Tibial artery (tissue), 4 donors: ENCODE measurements around the gene UCHL1.

ENCODE experiments used
- DNase-seq, 2 donors: peaks; one replicate each; pipeline ENCODE4 v3.0.0-alpha.2; 2019
- H3K27ac ChIP-seq, 2 donors: fragments of 200-600 bp; sonication (generic) in 1 of 2; 1 replicate in 1 of 2; 2 replicates in 1 of 2; pipeline ENCODE4 v1.5.1; 2018 to 2019; ENCODE audit warnings: mild to moderate bottlenecking in 1 of 2
- H3K27me3 ChIP-seq, 2 donors: fragments of 200-600 bp; sonication (generic) in 1 of 2; one replicate each; pipeline versions ENCODE4 v1.5.1 to v1.6.0; 2016 to 2019
- H3K36me3 ChIP-seq, 3 donors: fragments of 200-600 bp; sonication (generic) in 2 of 3; one replicate each; pipeline ENCODE4 v1.5.1; 2016 to 2019; ENCODE audit warnings: mild to moderate bottlenecking in 2 of 3
- H3K4me1 ChIP-seq, 4 donors: fragments of 200-600 bp; sonication (generic) in 2 of 4; 1 replicate in 3 of 4; 2 replicates in 1 of 4; pipeline ENCODE4 v1.5.1; 2016 to 2019
- H3K4me3 ChIP-seq, 2 donors: fragments of 200-600 bp; sonication (generic) in 1 of 2; 1 replicate in 1 of 2; 2 replicates in 1 of 2; pipeline ENCODE4 v1.5.1; 2018 to 2019; ENCODE audit warnings: mild to moderate bottlenecking in 2 of 2
- H3K9me3 ChIP-seq, 3 donors: fragments of 200-600 bp; sonication (generic) in 1 of 3; one replicate each; pipeline ENCODE4 v1.5.1; 2016 to 2019
- intact Hi-C: fragments of 100-400 bp; cut with DNase I; formaldehyde crosslinking; loops from one replicate; pipeline ENCODE4 v1.15.0; 2023; ENCODE audit warnings: low total_unique reads
- TF ChIP-seq, protein P1 (sequence below), 2 experiments: fragments of 200-600 bp in 1 of 2; fragments of 450-650 bp in 1 of 2; IDR thresholded peaks; one replicate each; pipeline ENCODE4 v1.5.1; 2017 to 2019; ENCODE audit warnings: antibody characterized with exemption in 2 of 2, mild to moderate bottlenecking in 1 of 2, moderate library complexity in 1 of 2

Gene UCHL1

GRCh38 chr4:41287852-41288251 is 31.1 kb downstream of the UCHL1 start:
- no peaks in the 10 kb centered on the region for H3K4me1 ChIP-seq
- DNase-seq, result no peak
- intact Hi-C loops, result loop anchor here (10.0 kb wide), 1 partner anchor 597 kb away; no protein-coding TSS in a partner anchor
- TF ChIP-seq, protein P1, sequence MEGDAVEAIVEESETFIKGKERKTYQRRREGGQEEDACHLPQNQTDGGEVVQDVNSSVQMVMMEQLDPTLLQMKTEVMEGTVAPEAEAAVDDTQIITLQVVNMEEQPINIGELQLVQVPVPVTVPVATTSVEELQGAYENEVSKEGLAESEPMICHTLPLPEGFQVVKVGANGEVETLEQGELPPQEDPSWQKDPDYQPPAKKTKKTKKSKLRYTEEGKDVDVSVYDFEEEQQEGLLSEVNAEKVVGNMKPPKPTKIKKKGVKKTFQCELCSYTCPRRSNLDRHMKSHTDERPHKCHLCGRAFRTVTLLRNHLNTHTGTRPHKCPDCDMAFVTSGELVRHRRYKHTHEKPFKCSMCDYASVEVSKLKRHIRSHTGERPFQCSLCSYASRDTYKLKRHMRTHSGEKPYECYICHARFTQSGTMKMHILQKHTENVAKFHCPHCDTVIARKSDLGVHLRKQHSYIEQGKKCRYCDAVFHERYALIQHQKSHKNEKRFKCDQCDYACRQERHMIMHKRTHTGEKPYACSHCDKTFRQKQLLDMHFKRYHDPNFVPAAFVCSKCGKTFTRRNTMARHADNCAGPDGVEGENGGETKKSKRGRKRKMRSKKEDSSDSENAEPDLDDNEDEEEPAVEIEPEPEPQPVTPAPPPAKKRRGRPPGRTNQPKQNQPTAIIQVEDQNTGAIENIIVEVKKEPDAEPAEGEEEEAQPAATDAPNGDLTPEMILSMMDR (IDR thresholded peaks at IDR 0.05), result no peak
- H3K27me3 ChIP-seq, result no peaks in the 10 kb centered on the region
- H3K4me3 ChIP-seq, result no peak overlapping the region
- H3K36me3 ChIP-seq, result no peaks in the 10 kb centered on the region
- no peak overlapping the region for H3K27ac ChIP-seq
- no peaks in the 10 kb centered on the region for H3K9me3 ChIP-seq

DNA sequence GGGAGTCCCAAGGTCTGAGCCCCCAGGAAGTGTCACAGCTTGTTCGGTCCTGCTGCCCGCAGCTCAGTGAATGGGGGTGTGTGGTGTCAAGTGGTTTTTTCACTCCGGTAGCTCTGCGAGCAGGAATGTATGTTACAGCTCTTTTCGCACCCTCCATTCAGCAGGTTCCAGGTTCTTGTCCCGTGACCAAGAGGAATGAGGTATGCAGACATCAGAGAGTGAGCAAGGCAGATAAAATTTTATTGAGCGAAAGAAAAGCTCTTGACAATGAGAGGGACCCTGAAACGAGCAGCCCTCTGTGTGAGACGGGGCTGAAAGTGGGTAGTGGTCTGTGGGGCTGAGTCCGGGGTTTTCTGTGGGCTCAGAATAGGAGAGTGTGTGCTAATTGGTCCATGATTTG is 31.5 kb downstream of the UCHL1 start:
- Histone ChIP-seq H3K4me3 (no peak overlapping the region), H3K36me3 (no peaks in the 10 kb centered on the region), H3K4me1 (no peaks in the 10 kb centered on the region), H3K27me3 (no peaks in the 10 kb centered on the region), H3K9me3 (no peaks in the 10 kb centered on the region), H3K27ac (no peak overlapping the region)
- DNase-seq, result no peak
- TF ChIP-seq, protein P1 (IDR thresholded peaks at IDR 0.05), result no peak
- intact Hi-C loops, result loop anchor here (10.0 kb wide), 1 partner anchor 597 kb away; no protein-coding TSS in a partner anchor

DNA sequence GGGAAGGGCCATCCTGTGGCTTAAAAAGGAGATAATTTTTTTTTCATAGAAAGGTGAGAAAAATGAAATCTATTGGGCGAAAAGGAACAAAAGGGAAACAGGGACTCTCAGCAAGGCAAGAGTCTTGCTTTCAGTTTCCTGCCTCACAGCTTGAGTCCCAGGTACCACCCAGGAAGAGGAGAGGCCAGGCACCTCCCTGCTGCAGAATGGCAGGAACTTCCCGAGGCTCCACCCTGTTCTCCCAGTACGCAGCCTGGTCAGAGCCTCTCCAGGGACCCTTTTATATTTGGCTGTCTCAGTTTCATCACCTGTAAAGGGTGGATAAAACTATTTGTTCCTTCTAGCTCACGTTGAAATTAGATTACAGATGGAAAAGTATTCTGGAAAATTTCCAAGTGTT is 33.8 kb downstream of the UCHL1 start:
- Histone ChIP-seq H3K27ac (no peak overlapping the region), H3K36me3 (no peaks in the 10 kb centered on the region), H3K4me3 (no peak overlapping the region), H3K27me3 (no peaks in the 10 kb centered on the region), H3K9me3 (peaks cover 0 to 5% (median 0%) of the 10 kb centered on the region in 3 donors), H3K4me1 (no peaks in the 10 kb centered on the region)
- TF ChIP-seq, protein P1 (IDR thresholded peaks at IDR 0.05), result no peak
- no peak for DNase-seq
- intact Hi-C loops, result no loop called here

DNA sequence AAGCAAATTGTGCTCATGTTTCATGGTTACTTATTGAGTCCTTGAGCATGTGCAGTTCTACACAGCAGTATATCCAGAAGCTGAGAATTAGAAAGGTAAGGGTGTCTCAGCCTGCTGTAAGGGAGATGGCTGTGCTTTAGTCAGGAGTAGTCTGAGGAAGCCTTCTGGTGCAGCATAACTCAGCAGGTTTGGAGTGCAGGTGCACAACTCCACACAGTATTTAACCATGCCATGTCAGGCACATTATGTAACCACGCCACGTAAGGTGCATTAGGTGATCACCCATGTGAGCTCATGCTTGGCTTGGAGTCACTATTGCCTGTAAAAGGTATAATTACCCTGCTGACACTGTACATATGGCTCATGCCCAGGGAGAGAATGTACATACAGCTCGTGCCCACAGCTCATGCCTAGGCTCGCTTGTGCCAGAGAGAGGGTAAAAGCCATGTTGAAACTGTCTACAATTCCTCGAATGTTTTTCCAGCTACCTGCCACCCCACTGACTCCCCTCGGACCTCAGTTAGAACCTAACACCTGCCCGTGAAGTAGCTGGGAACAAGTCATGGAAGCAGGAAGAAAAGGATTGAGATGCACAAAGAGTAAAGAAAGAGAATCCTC is 37.8 kb downstream of the UCHL1 start:
- no peaks in the 10 kb centered on the region for H3K27me3 ChIP-seq
- no peaks in the 10 kb centered on the region for H3K36me3 ChIP-seq
- H3K27ac ChIP-seq, result no peak overlapping the region
- H3K9me3 ChIP-seq, result peaks cover 0 to 5% (median 0%) of the 10 kb centered on the region in 3 donors
- TF ChIP-seq, protein P1 (IDR thresholded peaks at IDR 0.05), result no peak
- H3K4me1 ChIP-seq, result no peaks in the 10 kb centered on the region
- intact Hi-C loops, result no loop called here
- no peak for DNase-seq
- H3K4me3 ChIP-seq, result no peak overlapping the region

- no peak for DNase-seq
- H3K9me3 ChIP-seq, result peaks cover 0 to 5% (median 0%) of the 10 kb centered on the region in 3 donors
- no peaks in the 10 kb centered on the region for H3K27me3 ChIP-seq
- TF ChIP-seq, protein P1 (IDR thresholded peaks at IDR 0.05), result no peak
- no peaks in the 10 kb centered on the region for H3K4me1 ChIP-seq
- H3K27ac ChIP-seq, result no peak overlapping the region
- H3K4me3 ChIP-seq, result no peak overlapping the region
- no peaks in the 10 kb centered on the region for H3K36me3 ChIP-seq
- intact Hi-C loops, result no loop called here
Measured at GRCh38 chr4:41296995-41297394, 40.3 kb downstream of the UCHL1 start.
